Small intestine (tissue), 7 donors: ENCODE data around the gene RTP2. TPM values are rescaled to one million over a fixed set of nuclear protein-coding genes. Genes with fewer than 3 reads are reported as not detected.
"Not testable (repeated sequence)": the region's sequence is repeated elsewhere in the genome, so short reads cannot be mapped to it uniquely, and the experiment has no call there.

Source experiments
- DNase-seq, 2 donors: peaks; one replicate each; pipeline versions ENCODE4 v3.0.0 to v3.0.0-alpha.2; 2013
- FAIRE-seq: peaks from 2 replicates; lab custom pipeline; 2012; peaks lifted over from hg19 to GRCh38; lab: Jason Lieb, UNC
- H3K27ac ChIP-seq, 3 donors: one replicate each; pipeline ENCODE4 v1.5.1; 2013; ENCODE audit warnings: low read length in 2 of 3, mild to moderate bottlenecking in 2 of 3, control low read depth in 1 of 3, inconsistent platforms in 1 of 3, low read depth in 1 of 3, moderate library complexity in 1 of 3
- H3K27me3 ChIP-seq, 3 donors: one replicate each; pipeline ENCODE4 v1.6.1; 2013; ENCODE audit warnings: low read length in 3 of 3, inconsistent platforms in 1 of 3; ENCODE audit not compliant: control insufficient read depth in 3 of 3, insufficient read depth in 3 of 3
- H3K36me3 ChIP-seq, 3 donors: one replicate each; pipeline ENCODE4 v1.6.1; 2013; ENCODE audit warnings: low read length in 3 of 3, inconsistent platforms in 1 of 3, low read depth in 1 of 3, mild to moderate bottlenecking in 1 of 3, moderate library complexity in 1 of 3; ENCODE audit not compliant: control insufficient read depth in 3 of 3, insufficient read depth in 2 of 3
- H3K4me1 ChIP-seq, 3 donors: one replicate each; pipeline ENCODE4 v1.6.1; 2013; ENCODE audit warnings: low read length in 2 of 3, inconsistent platforms in 1 of 3, low read depth in 1 of 3, mild to moderate bottlenecking in 1 of 3, moderate library complexity in 1 of 3; ENCODE audit not compliant: control insufficient read depth in 3 of 3, insufficient read depth in 2 of 3
- H3K4me3 ChIP-seq, 3 donors: one replicate each; pipeline ENCODE4 v1.5.1; 2013; ENCODE audit warnings: low read length in 3 of 3, control low read depth in 1 of 3, inconsistent platforms in 1 of 3, low read depth in 1 of 3, mild to moderate bottlenecking in 1 of 3, moderate library complexity in 1 of 3
- H3K9me3 ChIP-seq, 2 donors: one replicate each; pipeline ENCODE4 v1.6.1; 2013; ENCODE audit warnings: low read depth in 1 of 2, low read length in 1 of 2; ENCODE audit not compliant: control insufficient read depth in 2 of 2, insufficient read depth in 1 of 2
- WGBS, 3 donors: extraction: QIAGEN DNeasy Blood & Tissue Kit; methylation state at CpG; one replicate each; pipeline ENCODE4 v1.1.7; 2013; 5-methylcytosine and 5-hydroxymethylcytosine counted together
- polyA plus RNA-seq, 4 donors: library from polyadenylated mRNA; stranded (reverse) in 3 of 4; unstranded in 1 of 4; fragments of 200-250 nt in 3 of 4; fragments of 120-200 nt in 1 of 4; gene quantifications; one replicate each; pipeline versions ENCODE4 v1.2.1 to v1.2.3, GENCODE V29; 2013
- donor health status: healthy with polysubstance abuse.
- donor health status: control.
- donor health status: control.
- donor health status: Bipolar disorder and iron deficiency.
- donor health status: healthy.

The RTP2 gene
- polyA plus RNA-seq, 4 donors = not detected

DNA sequence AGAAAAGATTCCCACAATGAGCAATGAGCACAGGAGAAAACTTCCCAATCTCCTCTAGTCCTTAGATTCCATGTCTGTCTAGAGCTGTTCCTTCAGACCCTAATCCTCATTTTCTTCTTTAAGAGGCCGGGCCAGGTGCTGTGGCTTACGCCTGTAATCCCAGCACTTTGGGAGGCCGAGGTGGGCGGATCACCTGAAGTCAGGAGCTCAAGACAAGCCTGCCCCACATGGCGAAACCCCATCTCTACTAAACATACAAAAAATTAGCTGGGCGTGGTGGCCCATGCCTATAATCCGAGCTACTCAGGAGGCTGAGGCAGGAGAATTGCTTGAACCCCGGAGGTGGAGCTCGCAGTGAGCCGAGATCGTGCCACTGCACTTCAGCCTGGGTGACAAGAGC lies 20.6 kb downstream of the RTP2 start:
- FAIRE-seq = not testable (repeated sequence)
- 73 to 85% (median 73%) methylated on average over 11 of the region's 11 CpGs for WGBS, 3 donors

DNA sequence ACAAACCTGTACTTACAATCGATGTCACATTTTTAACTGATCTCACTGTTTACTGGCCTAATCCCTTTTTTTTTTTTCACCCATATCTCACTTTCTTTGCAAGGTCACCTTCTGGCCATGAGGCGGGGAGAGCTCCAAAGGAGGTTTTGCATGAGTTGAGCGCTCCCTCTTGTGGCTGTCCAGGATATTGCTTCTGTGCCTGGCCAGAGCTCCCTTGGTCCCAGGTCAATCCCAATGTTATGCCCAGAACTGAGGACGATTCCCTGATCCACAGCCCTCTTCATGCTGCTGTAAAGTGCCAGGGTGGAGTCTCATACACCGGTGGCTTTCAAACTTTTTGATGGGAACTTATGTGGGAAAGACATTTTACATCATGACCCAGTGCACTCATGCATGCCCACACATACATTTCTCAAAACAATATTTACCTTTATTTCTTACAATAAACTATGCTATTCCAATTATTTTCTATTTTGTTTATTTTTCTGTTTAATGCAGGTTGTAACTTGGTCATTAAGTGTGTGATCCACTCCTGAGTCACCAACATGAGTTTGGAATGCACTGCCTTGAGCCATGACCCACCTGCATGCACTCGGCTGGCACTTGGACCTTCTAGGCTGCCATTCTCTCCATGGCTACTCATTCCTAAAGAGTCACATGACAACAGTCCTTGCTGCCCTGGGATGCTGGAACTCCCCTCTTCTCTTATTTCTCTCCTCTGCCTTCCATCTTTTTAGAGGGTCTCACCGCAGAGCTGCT lies 22.5 kb downstream of the RTP2 start:
- FAIRE-seq (no peak), DNase-seq (peak; percentile 71 to 73)
- Histone ChIP-seq H3K9me3 (no peaks in the 10 kb centered on the region), H3K36me3 (no peaks in the 10 kb centered on the region), H3K4me3 (no peak overlapping the region), H3K27me3 (no peaks in the 10 kb centered on the region), H3K27ac (no peak overlapping the region), H3K4me1 (peaks cover 0 to 6% (median 0%) of the 10 kb centered on the region in 3 donors)
- 26 to 32% (median 30%) methylated on average over 7 of the region's 7 CpGs for WGBS, 3 donors

More for the DNA sequence above, 20.6 kb downstream of the RTP2 start:
- DNase-seq, H3K36me3 ChIP-seq, H3K27ac ChIP-seq, H3K4me3 ChIP-seq, H3K9me3 ChIP-seq, H3K27me3 ChIP-seq, H3K4me1 ChIP-seq: not testable (repeated sequence)

DNA sequence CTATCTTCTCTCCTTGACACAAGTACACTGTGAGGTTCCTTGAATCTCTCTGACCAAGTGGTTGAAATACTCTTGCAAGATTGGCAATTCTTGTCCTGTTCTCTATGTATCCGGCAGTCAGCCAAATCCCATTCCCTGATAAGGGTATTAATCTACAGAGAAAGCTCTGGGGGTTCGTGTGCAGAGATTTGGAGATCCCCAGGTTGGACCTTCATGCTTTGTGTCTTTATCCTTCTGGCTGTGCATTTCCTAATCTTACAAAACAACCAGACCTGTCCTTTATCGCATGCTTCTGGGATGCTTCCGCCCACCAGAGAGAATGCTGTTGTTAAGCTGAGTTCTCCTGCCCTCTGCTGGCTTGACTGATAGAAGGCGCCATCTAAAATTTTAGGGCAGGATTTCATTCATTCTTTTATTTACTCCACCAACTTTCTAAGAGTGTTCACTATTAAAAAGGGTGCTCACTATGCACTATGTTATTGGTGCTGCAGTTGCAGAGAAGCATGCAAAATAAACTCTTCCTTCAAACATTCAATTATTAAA lies 23.6 kb downstream of the RTP2 start:
- 12 to 20% (median 18%) methylated on average over 5 of the region's 5 CpGs for WGBS, 3 donors
- FAIRE-seq (no peak), DNase-seq (peak; percentile 25 to 49)
- Histone ChIP-seq H3K4me1 (peaks cover 0 to 6% (median 0%) of the 10 kb centered on the region in 3 donors), H3K4me3 (no peak overlapping the region), H3K27ac (no peak overlapping the region), H3K36me3 (no peaks in the 10 kb centered on the region), H3K27me3 (no peaks in the 10 kb centered on the region), H3K9me3 (no peaks in the 10 kb centered on the region)

DNA sequence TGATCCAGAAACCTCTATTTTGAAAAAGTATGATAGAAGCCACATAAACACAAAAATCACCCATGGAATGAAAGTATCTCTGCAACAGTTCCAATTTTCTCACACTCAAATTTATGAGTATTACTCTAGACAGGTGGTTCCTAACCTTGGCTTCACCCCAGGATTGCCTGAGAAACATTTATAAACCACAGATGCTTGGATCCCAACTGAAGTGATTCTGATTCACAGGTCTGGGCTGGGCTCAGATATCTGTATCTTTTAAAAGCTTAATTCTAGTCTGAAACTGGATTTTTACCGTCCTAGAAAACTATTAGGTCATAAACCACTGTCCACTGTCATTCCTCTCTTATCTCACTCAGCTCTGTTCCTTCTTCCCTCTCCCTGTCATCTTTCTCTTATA lies 24.8 kb downstream of the RTP2 start:
- H3K36me3 ChIP-seq = no peaks in the 10 kb centered on the region
- H3K4me3 ChIP-seq = no peak overlapping the region
- DNase-seq = no peak
- peaks cover 0 to 2% (median 0%) of the 10 kb centered on the region in 3 donors for H3K27me3 ChIP-seq
- no peak for FAIRE-seq
- peaks cover 0 to 6% (median 0%) of the 10 kb centered on the region in 3 donors for H3K4me1 ChIP-seq
- H3K9me3 ChIP-seq = no peaks in the 10 kb centered on the region
- 9 to 36% (median 21%) methylated on average over 1 of the region's 1 CpG for WGBS, 3 donors
- H3K27ac ChIP-seq = no peak overlapping the region

DNA sequence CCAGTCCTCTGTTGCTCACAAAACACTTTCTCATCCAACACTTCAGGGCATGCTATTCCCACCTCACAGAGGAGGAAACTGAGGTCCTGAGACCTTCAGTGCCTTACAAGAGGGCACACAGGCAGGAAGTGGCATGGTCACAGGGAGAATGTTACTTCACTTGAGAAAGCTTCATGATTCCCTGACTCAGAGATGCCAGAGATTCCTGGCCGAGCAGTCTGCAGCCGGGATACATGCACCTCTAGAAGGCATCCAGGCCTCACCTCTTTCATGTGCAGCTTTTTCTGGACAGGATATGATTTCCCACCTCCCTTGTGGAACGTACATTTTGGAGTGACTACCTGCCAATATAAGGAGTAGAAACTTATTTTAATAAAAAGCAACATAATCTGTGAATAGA lies 29.3 kb downstream of the RTP2 start:
- no peak for FAIRE-seq
- H3K4me3 ChIP-seq = no peak overlapping the region
- no peaks in the 10 kb centered on the region for H3K36me3 ChIP-seq
- H3K27me3 ChIP-seq = peaks cover 0 to 14% (median 5%) of the 10 kb centered on the region in 3 donors
- WGBS, 3 donors = 22 to 65% (median 62%) methylated on average over 3 of the region's 3 CpGs
- no peak for DNase-seq
- H3K4me1 ChIP-seq = no peaks in the 10 kb centered on the region
- no peak overlapping the region for H3K27ac ChIP-seq
- no peaks in the 10 kb centered on the region for H3K9me3 ChIP-seq

DNA sequence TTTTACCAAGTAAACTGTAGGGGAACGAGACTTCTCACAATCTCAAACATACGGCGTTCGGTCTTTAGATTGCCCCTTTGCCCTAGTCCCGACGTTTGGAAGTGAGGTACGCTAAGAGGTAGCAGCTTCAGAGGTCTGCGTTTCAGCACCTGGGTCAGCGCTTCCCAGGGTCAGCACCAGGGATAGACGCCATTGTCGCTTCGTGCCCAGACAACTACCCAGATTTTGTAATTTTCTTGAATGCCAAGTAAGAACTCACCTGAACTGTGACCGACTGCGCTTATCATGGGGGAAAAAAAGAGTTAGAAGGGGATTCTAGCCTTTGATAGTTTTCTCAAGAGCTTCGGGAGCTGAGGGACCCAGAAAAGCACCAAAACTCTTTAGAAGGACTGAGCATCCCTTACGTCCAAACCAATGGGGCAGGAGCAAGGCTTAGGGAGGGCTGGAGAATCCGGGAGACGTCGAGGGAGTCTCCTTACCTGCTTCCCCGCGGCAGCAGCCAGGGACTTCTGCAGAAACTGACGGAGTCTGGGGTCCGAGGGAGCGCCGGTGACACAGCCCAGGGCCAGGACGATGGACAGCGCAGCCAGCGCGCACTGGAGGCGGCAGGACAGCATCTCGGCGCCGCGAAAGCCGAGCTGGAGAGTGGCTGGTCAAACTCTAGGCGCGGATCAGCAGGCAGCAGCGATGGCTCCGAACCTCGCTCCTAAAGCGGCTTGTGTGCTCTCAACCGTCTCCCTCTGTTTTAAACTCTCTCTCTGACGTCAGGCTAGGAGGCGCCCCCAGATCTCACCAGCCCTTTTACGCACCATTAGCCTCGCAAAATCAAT lies 32.5 kb downstream of the RTP2 start, which contains the start of gene SST:
Gene SST, minus strand, starts transcription at position 720 of the 830 bp plus-strand sequence. Its CDS starts 103 bp downstream, at position 617.
- no peak within 1 kb of the TSS for H3K4me3 ChIP-seq
- WGBS, 3 donors = 10 to 26% (median 19%) methylated on average over 45 to 46 of the region's 46 CpGs
- H3K27me3 ChIP-seq = peaks cover 0 to 14% (median 5%) of the 10 kb centered on the region in 3 donors
- no peaks in the 10 kb centered on the region for H3K36me3 ChIP-seq
- no peak for FAIRE-seq
- no peaks in the 10 kb centered on the region for H3K4me1 ChIP-seq
- H3K9me3 ChIP-seq = no peaks in the 10 kb centered on the region
- peak in 1 of 2 donors; percentile 75 for DNase-seq
- H3K27ac ChIP-seq = no peak within 1 kb of the TSS

DNA sequence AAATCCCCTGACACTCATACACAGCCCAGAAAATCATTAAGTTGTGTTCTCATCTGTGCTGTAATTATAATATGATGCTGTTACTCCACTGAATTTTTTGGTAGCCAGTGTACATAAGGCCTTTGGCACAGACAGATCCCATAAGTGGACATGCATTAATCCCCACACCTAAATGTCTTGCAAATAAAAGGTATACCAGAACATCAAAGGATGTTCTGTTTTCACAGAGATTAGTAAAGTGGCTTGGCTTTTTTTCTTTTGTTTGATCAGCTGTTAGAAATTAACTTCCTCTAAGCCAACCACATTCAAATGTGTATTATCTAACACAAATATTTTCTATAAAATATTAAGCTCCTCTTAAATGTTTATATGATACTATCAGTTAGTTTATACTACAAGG lies 34.8 kb downstream of the RTP2 start:
- no peaks in the 10 kb centered on the region for H3K4me1 ChIP-seq
- no peak overlapping the region for H3K27ac ChIP-seq
- FAIRE-seq = no peak
- peaks cover 0 to 14% (median 5%) of the 10 kb centered on the region in 3 donors for H3K27me3 ChIP-seq
- H3K4me3 ChIP-seq = no peak overlapping the region
- no peaks in the 10 kb centered on the region for H3K9me3 ChIP-seq
- H3K36me3 ChIP-seq = no peaks in the 10 kb centered on the region
- DNase-seq = no peak

DNA sequence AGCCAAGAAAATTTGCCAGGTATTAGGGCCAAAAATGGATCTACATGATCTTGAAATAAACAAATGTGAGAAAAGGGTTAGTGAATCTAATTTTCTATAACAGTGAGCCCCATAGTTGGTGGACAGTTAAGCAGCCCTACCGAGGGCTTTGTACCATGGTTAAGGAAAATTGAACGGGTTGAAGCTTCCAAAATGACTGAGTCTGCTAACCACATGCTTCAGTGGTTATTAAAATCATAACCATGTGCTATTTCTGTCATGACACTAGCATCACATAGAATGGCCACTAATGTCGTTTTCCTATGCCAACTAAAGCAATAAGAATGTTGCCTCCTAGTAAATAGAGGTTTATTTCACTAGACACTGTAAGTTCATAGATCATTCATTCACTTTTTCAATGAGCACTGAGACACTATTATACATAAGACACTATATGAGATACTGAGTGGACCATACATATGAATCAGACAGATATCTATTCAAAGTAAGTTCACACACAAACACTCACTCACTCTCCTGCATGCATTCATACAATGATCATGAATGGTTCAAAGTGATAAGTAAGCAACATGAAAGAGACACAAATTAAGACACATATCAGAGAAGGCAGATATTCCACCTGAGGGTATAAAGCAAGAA lies 36.5 kb downstream of the RTP2 start:
- FAIRE-seq (no peak), DNase-seq (no peak)
- WGBS, 3 donors = 49 to 67% (median 62%) methylated on average over 3 of the region's 3 CpGs
- H3K36me3 ChIP-seq = no peaks in the 10 kb centered on the region
- H3K9me3 ChIP-seq = no peaks in the 10 kb centered on the region
- H3K4me3 ChIP-seq = no peak overlapping the region
- no peaks in the 10 kb centered on the region for H3K4me1 ChIP-seq
- peaks cover 0 to 8% (median 2%) of the 10 kb centered on the region in 3 donors for H3K27me3 ChIP-seq
- no peak overlapping the region for H3K27ac ChIP-seq
